Activated CD8-positive, alpha-beta memory T cell treated with anti-CD3 and anti-CD28 coated beads, Interleukin-2, amount 50 U/mL, for 4 hours (primary cell): Measurements from ENCODE around the gene TIRAP.
"Not testable (repeated sequence)": the region's sequence is repeated elsewhere in the genome, so short reads cannot be mapped to it uniquely, and the experiment has no call there.

Experiments
- DNase-seq: peaks from one replicate; pipeline ENCODE4 v3.0.0-alpha.2; 2020

Gene TIRAP, protein sequence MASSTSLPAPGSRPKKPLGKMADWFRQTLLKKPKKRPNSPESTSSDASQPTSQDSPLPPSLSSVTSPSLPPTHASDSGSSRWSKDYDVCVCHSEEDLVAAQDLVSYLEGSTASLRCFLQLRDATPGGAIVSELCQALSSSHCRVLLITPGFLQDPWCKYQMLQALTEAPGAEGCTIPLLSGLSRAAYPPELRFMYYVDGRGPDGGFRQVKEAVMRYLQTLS

DNA sequence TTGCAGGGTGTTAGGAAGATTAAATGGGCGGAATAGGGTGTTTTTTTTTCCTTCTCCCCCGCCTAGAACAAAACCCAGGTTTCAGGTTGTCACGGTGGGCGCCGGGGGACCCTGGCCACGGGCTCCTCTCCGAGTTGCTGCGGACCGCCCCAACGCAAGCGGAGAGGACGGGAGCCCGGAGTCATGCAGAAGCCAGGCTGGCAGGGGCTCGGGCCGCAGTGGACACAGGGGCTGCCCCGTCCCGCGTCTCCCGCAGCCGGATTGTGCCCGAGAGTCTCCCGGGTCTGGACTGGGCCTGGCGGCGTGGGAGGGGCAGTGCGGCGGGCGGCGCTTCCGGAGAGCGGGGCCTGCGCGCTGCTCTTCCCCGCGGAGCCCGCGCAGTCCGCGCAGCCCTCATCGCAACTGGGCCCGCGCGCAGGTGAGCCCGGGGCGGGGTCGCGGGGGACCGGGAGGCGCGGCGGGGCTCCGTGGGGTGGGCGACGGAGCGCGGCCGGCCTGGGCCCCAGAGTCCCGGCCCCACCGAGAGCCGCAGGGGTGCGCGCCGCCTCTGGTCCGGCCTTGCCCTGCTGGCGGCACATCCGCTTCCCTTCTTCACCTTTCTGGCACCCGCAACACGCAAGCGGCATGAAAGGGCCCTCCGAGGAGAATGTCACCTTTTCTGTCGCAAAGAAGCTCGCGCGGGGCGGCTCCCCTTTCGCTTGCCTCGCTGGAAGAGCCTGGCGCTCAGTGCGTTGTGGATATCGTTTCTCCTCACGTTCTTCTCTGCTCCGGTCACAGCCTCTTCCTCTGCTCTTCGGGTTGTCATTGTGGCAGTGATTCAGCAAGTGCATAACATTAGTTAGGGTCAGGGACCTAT, at the start of gene TIRAP:
TIRAP (plus strand) TSS at position 358 of the 856 bp plus-strand sequence. CDS start 7,802 bp downstream, outside the sequence.
- DNase-seq, result peak; percentile 54

GRCh38 chr11:126233391-126233790, 49.5 kb upstream of the TIRAP start:
- DNase-seq, result no peak

DNA sequence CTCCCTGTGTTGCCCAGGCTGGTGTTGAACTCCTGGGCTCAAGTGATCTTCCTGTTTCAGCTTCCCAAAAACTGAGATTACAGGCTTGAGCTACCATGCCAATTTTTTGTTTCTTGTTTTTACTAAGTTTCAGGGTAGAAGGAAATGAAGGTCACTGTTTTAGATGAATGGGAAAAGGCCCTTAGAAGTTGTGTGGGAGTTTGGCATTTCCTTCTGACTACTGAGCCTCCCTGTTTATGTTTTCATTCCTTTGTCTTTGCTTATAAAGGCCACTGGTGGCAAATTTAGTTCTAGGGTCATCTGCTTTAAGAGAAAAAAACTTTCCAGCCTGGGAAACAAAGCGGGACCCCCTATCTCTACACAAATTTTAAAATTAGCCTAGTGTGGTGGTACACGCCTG, 36.3 kb upstream of the TIRAP start:
- no peak for DNase-seq

DNA sequence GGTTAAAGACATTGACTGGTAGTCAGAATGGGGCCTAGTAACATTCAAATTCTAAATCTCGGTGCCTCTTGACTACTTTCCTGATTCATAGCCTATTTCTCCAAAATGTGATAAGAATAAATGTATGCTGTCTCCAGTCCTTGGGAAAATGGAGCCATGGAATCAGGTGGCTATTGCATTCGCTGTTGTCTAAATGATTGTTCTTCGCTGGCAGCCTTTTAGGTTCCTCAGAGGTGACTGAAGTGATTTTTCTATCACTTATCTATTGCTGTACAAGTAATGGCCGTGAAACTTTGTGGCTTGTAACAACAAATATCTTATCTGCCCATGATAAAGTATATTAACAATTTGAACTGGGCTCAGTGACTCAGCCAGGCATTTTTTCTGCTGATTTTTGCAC, 29.6 kb upstream of the TIRAP start:
- DNase-seq, result no peak

- no peak for DNase-seq
Measured at GRCh38 chr11:126254819-126255218, 28.1 kb upstream of the TIRAP start.

DNA sequence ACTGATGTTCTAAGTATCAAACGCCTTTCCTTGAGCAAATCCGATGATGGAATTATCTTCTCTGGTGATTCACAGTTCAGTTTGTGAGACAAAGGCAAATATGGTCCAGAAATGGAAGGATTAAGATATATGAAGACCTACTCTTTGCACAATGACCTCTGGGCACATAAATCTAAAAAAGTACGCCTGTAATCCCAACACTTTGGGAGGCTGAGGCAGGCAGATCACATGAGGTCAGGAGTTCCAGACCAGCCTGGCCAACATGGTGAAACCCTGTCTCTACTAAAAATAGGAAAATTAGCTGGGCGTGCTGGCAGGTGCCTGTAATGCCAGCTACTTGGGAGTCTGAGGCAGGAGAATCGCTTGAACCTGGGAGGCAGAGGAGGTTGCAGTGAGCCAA, 27.4 kb upstream of the TIRAP start:
- DNase-seq, result not testable (repeated sequence)

GRCh38 chr11:126256216-126256615, 26.7 kb upstream of the TIRAP start:
- no peak for DNase-seq

GRCh38 chr11:126257144-126257543, 25.7 kb upstream of the TIRAP start:
- DNase-seq, result no peak

GRCh38 chr11:126257764-126258163, 25.1 kb upstream of the TIRAP start:
- DNase-seq, result no peak

- no peak for DNase-seq
Measured at GRCh38 chr11:126262216-126262615, 20.7 kb upstream of the TIRAP start.

DNA sequence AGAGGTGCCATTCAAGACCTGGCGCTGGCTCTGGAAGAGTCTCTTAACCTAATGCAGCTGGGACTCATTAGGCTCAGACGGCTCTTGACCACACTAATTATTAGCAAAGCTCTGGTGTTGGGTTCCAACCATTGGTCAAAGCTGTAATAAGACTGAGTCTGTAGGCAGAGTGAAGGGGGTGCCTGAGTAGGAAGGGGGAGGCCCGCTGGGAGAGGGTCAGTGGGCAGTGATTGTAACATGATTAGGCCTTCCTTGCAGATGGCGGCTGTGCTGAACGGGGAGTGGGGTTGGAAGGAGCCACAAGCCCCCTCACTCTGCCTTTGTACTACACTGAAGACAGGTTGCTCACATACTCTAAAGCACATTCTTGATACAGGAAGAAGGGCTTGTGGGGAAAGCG, 19.4 kb upstream of the TIRAP start:
- no peak for DNase-seq

DNA sequence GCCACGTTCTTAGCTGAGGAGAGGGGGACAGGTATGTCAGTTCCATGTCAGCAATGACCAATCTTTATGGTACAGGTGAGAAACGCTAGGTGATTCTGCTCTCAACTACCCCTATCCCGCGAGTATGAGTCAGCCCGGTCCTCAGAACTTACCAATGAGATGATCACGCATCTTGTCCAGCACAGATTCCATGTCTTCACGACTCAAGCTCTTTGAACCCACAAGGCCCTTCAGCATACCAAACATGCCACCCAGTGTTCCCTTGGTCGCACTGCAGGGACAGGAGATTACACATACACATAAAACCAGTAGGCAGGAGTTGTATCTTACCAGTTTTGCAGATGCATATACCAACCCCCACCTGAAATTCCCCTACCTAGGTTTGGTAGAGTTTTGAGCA, 17.1 kb upstream of the TIRAP start:
- no peak for DNase-seq

- DNase-seq, result no peak
Measured at GRCh38 chr11:126267650-126268049, 15.2 kb upstream of the TIRAP start.

- no peak for DNase-seq
Measured at GRCh38 chr11:126268361-126268707, 14.6 kb upstream of the TIRAP start.

DNA sequence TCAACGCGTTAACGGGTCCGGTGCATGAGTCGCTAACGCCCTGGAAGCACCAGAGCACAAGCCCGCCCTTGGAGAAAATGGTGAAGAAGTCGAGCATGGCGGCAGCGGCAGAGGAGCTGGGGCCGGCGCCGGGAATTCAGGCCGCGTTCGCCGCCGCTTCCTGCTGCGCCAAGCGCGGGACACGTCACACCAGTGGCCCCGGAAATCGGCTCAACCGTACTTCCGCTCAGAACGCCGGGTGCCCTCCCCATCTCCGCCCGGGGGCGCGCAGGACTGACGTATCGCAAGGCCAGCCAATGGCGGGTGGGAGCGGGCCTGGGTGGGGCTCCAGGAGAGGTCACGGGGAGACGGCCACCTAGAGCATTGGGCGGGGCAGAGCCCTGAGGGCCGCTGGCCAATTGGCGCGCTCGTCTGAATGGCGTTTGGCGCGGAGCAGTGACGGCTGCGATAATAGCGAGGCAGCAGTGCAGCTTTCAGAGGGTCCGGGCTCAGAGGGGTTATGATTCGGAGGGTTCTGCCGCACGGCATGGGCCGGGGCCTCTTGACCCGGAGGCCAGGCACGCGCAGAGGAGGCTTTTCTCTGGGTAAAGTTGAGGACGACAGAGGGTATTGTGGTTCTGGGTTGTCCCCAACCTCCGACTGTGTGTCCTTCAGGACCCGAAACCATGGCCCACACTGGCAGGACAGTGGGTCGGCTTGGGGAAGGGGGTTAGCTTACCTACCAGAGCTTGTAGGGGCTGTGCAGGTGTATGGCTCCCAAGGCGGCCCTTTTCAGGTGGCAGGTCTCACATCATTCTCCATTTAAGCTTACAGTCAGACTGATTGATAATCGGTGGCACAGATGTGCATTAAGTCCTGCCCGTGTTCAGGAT, 13.9 kb upstream of the TIRAP start, which contains the start of the genes FOXRED1 and SRPRA:
FOXRED1 (plus strand) TSS at position 447 of the 872 bp plus-strand sequence; CDS start at position 500, 53 bp downstream.
SRPRA (minus strand) TSS at position 188 of the 872 bp plus-strand sequence; CDS start at position 97, 91 bp downstream.
- peak; percentile 100 for DNase-seq

DNA sequence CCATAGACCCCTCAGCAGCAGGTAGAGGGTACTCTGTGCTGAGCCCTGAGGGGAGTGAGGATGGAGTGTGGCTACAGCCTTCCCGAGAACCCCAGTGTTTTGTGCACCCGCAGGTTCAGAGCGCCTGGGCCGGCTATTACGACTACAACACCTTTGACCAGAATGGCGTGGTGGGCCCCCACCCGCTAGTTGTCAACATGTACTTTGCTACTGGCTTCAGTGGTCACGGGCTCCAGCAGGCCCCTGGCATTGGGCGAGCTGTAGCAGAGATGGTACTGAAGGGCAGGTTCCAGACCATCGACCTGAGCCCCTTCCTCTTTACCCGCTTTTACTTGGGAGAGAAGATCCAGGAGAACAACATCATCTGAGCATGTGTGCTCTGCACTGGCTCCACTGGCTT, 5.6 kb upstream of the TIRAP start:
- no peak for DNase-seq

DNA sequence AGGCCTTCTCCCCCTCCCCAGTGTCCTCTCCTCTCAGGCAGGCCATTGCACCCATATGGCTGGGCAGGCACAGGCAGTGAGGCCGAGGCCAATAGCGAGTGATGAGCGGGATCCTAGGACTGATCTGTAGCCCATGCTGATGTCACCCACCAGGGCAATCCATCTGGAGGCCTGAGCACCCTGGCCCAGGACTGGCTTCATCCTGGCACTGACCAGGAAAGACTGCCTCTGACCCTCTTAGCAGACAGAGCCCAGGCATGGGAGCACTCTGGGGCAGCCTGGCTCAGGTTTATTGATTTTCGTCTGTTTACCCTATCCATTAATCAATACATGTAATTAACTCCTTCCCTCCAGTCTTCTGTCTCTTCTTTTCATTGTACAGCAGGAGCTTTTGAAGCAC, 5.1 kb upstream of the TIRAP start:
- DNase-seq, result no peak

DNA sequence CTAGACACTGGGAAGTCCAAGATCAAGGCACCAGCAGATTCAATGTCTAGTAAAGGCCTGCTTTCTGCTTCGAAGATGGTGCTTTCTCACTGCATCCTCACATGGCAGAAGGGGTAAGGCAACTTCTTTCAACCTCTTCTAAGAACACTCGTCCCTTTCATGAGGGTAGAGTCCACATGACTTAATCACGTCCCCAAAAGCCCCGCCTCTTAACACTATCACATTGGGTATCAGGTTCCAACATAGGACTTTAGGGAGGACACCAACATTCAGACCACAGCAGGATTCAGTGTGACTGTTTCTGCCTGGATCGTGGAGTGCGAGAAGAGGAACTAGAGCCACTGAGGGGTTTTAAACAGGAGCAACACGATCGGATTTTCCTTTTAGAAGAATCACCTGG, 3.7 kb upstream of the TIRAP start:
- no peak for DNase-seq

- no peak for DNase-seq
Measured at GRCh38 chr11:126280595-126280994, 2.3 kb upstream of the TIRAP start.

DNA sequence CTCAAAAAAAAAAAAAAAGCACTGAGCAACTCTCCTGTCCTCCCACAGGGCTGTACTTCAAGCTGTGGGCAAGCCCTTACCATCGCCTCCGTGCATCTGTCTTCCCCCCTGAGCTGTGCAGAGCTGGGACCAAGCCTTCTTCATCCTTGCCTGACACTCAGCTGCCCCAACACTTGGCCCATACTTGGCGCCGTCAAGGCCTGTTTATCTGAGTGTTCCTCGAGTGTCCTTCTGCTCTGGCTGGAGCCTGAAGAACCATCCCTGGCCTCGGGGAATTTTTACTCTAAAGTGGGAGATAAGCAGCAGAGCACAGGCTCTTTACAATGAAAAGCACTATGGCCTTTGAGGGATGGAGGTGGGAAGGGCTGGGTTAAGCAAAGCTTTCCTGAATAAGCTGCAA, 1.6 kb upstream of the TIRAP start:
- DNase-seq, result no peak

GRCh38 chr11:126281666-126282175, 1.2 kb upstream of the TIRAP start:
- DNase-seq, result no peak

DNA sequence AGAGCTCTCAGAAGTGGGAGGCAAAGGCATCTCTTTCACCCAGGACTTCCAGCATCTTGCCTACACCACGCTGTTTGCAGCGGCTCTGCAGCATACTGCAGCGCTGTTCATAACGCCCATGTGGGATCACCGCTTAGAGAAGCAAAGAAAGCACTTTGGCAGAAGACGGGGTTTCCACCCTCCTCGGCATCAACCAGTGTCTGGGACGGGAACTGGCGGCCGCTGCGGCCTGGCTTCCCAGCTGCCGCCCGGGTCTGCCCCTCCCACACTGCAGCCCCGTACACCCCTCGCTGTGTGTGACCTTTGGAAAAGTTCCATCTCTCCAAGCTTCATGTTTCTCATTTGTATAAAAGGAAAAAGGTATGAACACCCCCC, 545 bp upstream of the TIRAP start:
- peak; percentile 31 for DNase-seq

- peak; percentile 87 for DNase-seq
Measured at GRCh38 chr11:126284829-126285228, 1.9 kb downstream of the TIRAP start.
